ENCODE data around the gene DLGAP1.
"Not testable (repeated sequence)": the region's sequence is repeated elsewhere in the genome, so short reads cannot be mapped to it uniquely, and the experiment has no call there.

Gene DLGAP1

GRCh38 chr18:3610813-3611212 is 844.3 kb downstream of the DLGAP1 start:
- DNase-seq = no peak

- no peak for DNase-seq
Observed at GRCh38 chr18:3610188-3610708, 844.9 kb downstream of the DLGAP1 start.

GRCh38 chr18:3608488-3608887 is 846.6 kb downstream of the DLGAP1 start:
- DNase-seq = no peak

- not testable (repeated sequence) for DNase-seq
Observed at GRCh38 chr18:3608099-3608453, 847.0 kb downstream of the DLGAP1 start.

GRCh38 chr18:3607309-3608098 is 847.6 kb downstream of the DLGAP1 start:
- DNase-seq = no peak

- DNase-seq = not testable (repeated sequence)
Observed at GRCh38 chr18:3606863-3607262, 848.2 kb downstream of the DLGAP1 start.

GRCh38 chr18:3605954-3606443 is 849.1 kb downstream of the DLGAP1 start:
- peak; percentile 29 for DNase-seq

- DNase-seq = no peak
Observed at GRCh38 chr18:3605486-3605952, 849.6 kb downstream of the DLGAP1 start.

GRCh38 chr18:3604498-3605408 is 850.4 kb downstream of the DLGAP1 start:
- no peak for DNase-seq

GRCh38 chr18:3604235-3604497 is 850.9 kb downstream of the DLGAP1 start:
- DNase-seq = no peak

- no peak for DNase-seq
Observed at GRCh38 chr18:3603421-3604234, 851.5 kb downstream of the DLGAP1 start.

GRCh38 chr18:3601106-3601755 is 853.9 kb downstream of the DLGAP1 start:
- not testable (repeated sequence) for DNase-seq

GRCh38 chr18:3599861-3600260 is 855.2 kb downstream of the DLGAP1 start:
- no peak for DNase-seq

- no peak for DNase-seq
Observed at GRCh38 chr18:3599195-3599594, 855.9 kb downstream of the DLGAP1 start.

- no peak for DNase-seq
Observed at GRCh38 chr18:3598581-3598980, 856.5 kb downstream of the DLGAP1 start.

- no peak for DNase-seq
Observed at GRCh38 chr18:3597409-3598357, 857.4 kb downstream of the DLGAP1 start.

- no peak for DNase-seq
Observed at GRCh38 chr18:3596637-3597384, 858.3 kb downstream of the DLGAP1 start.

- DNase-seq = no peak
Observed at GRCh38 chr18:3596324-3596636, 858.8 kb downstream of the DLGAP1 start.

- no peak for DNase-seq
Observed at GRCh38 chr18:3595369-3596273, 859.5 kb downstream of the DLGAP1 start.
